SJCRH30 (cell line): ENCODE measurements around the gene THRB. TPM values are rescaled to one million over a fixed set of nuclear protein-coding genes. Genes with fewer than 3 reads are reported as not detected.

Source experiments
- DNase-seq, 2 experiments: peaks; one replicate each; pipeline ENCODE4 v3.0.0-alpha.2; 2015 to 2020
- H3K27ac ChIP-seq: fragments of 250-450 bp; sonication (Bioruptor Pico); 2 replicates; pipeline ENCODE4 v1.5.1; 2020; ENCODE audit warnings: mild to moderate bottlenecking, moderate library complexity
- H3K27me3 ChIP-seq: fragments of 250-450 bp; sonication (Bioruptor Pico); 2 replicates; pipeline ENCODE4 v1.5.1; 2020; ENCODE audit warnings: mild to moderate bottlenecking, moderate library complexity
- H3K36me3 ChIP-seq: fragments of 250-450 bp; sonication (Bioruptor Pico); 2 replicates; pipeline ENCODE4 v1.5.1; 2020; ENCODE audit warnings: mild to moderate bottlenecking, moderate library complexity
- H3K4me1 ChIP-seq: fragments of 250-450 bp; sonication (Bioruptor Pico); 2 replicates; pipeline ENCODE4 v1.5.1; 2020; ENCODE audit warnings: mild to moderate bottlenecking, moderate library complexity
- H3K4me3 ChIP-seq: fragments of 250-450 bp; sonication (Bioruptor Pico); 2 replicates; pipeline ENCODE4 v1.5.1; 2020; ENCODE audit warnings: mild to moderate bottlenecking, moderate library complexity
- H3K9me3 ChIP-seq: fragments of 250-450 bp; sonication (Bioruptor Pico); replicated peaks from 2 replicates; pipeline ENCODE4 v1.5.1; 2020; ENCODE audit warnings: mild to moderate bottlenecking, moderate library complexity
- total RNA-seq: library from RNA; depleted of rRNA; stranded (reverse); fragments of >200 nt; shearing (Covaris generic); gene quantifications from 2 replicates; pipeline ENCODE4 v1.2.3, GENCODE V29; 2014

The THRB gene
- total RNA-seq, 1 experiment from 2014 or later, result not detected

- no peak overlapping the region for H3K27ac ChIP-seq
- H3K27me3 ChIP-seq, result no peaks in the 10 kb centered on the region
- no peaks in the 10 kb centered on the region for H3K36me3 ChIP-seq
- DNase-seq, result no peak
- H3K9me3 ChIP-seq, result no peaks in the 10 kb centered on the region
- no peak overlapping the region for H3K4me3 ChIP-seq
- H3K4me1 ChIP-seq, result no peaks in the 10 kb centered on the region
These were observed 325.7 kb downstream of the THRB start for GRCh38 chr3:24168977-24169376.

- Histone ChIP-seq H3K9me3 (no peaks in the 10 kb centered on the region), H3K36me3 (no peaks in the 10 kb centered on the region), H3K4me1 (no peaks in the 10 kb centered on the region), H3K27me3 (no peaks in the 10 kb centered on the region), H3K4me3 (no peak overlapping the region), H3K27ac (no peak overlapping the region)
- DNase-seq, result no peak
These were observed 327.2 kb downstream of the THRB start for GRCh38 chr3:24167429-24167828.

GRCh38 chr3:24166515-24166914, 328.1 kb downstream of the THRB start:
- no peak overlapping the region for H3K4me3 ChIP-seq
- no peaks in the 10 kb centered on the region for H3K9me3 ChIP-seq
- H3K36me3 ChIP-seq, result no peaks in the 10 kb centered on the region
- DNase-seq, result no peak
- no peaks in the 10 kb centered on the region for H3K4me1 ChIP-seq
- no peak overlapping the region for H3K27ac ChIP-seq
- no peaks in the 10 kb centered on the region for H3K27me3 ChIP-seq

- no peak overlapping the region for H3K27ac ChIP-seq
- H3K9me3 ChIP-seq, result no peaks in the 10 kb centered on the region
- H3K27me3 ChIP-seq, result no peaks in the 10 kb centered on the region
- no peaks in the 10 kb centered on the region for H3K36me3 ChIP-seq
- no peak for DNase-seq
- H3K4me1 ChIP-seq, result no peaks in the 10 kb centered on the region
- H3K4me3 ChIP-seq, result no peak overlapping the region
These were observed 329.1 kb downstream of the THRB start for GRCh38 chr3:24165603-24165982.

- H3K27me3 ChIP-seq, result no peaks in the 10 kb centered on the region
- H3K27ac ChIP-seq, result no peak overlapping the region
- no peaks in the 10 kb centered on the region for H3K4me1 ChIP-seq
These were observed 329.6 kb downstream of the THRB start for GRCh38 chr3:24164967-24165602.

GRCh38 chr3:24162929-24163328, 331.7 kb downstream of the THRB start:
- H3K36me3 ChIP-seq, result no peaks in the 10 kb centered on the region
- H3K4me1 ChIP-seq, result no peaks in the 10 kb centered on the region
- no peaks in the 10 kb centered on the region for H3K27me3 ChIP-seq
- DNase-seq, result no peak
- H3K27ac ChIP-seq, result no peak overlapping the region
- no peaks in the 10 kb centered on the region for H3K9me3 ChIP-seq
- no peak overlapping the region for H3K4me3 ChIP-seq

More at GRCh38 chr3:24164967-24165602, 329.6 kb downstream of the THRB start:
- H3K4me3 ChIP-seq, result no peak overlapping the region
- no peaks in the 10 kb centered on the region for H3K36me3 ChIP-seq
- no peaks in the 10 kb centered on the region for H3K9me3 ChIP-seq
- no peak for DNase-seq

GRCh38 chr3:24161841-24162240, 332.8 kb downstream of the THRB start:
- H3K27me3 ChIP-seq, result no peaks in the 10 kb centered on the region
- H3K4me3 ChIP-seq, result no peak overlapping the region
- no peaks in the 10 kb centered on the region for H3K36me3 ChIP-seq
- no peak overlapping the region for H3K27ac ChIP-seq
- no peaks in the 10 kb centered on the region for H3K9me3 ChIP-seq
- H3K4me1 ChIP-seq, result no peaks in the 10 kb centered on the region
- DNase-seq, result no peak

GRCh38 chr3:24160424-24161095, 334.1 kb downstream of the THRB start:
- H3K27me3 ChIP-seq, result no peaks in the 10 kb centered on the region
- peak; percentile 55 to 63 for DNase-seq
- no peaks in the 10 kb centered on the region for H3K9me3 ChIP-seq
- H3K27ac ChIP-seq, result no peak overlapping the region
- no peaks in the 10 kb centered on the region for H3K4me1 ChIP-seq
- no peak overlapping the region for H3K4me3 ChIP-seq
- H3K36me3 ChIP-seq, result no peaks in the 10 kb centered on the region

- DNase-seq, result no peak
- H3K36me3 ChIP-seq, result no peaks in the 10 kb centered on the region
- no peak overlapping the region for H3K27ac ChIP-seq
- no peaks in the 10 kb centered on the region for H3K4me1 ChIP-seq
- H3K4me3 ChIP-seq, result no peak overlapping the region
- no peaks in the 10 kb centered on the region for H3K9me3 ChIP-seq
- H3K27me3 ChIP-seq, result no peaks in the 10 kb centered on the region
These were observed 335.7 kb downstream of the THRB start for GRCh38 chr3:24158761-24159454.

- no peaks in the 10 kb centered on the region for H3K4me1 ChIP-seq
- H3K27ac ChIP-seq, result no peak overlapping the region
- no peaks in the 10 kb centered on the region for H3K36me3 ChIP-seq
- H3K9me3 ChIP-seq, result no peaks in the 10 kb centered on the region
- H3K4me3 ChIP-seq, result no peak overlapping the region
- no peak for DNase-seq
- no peaks in the 10 kb centered on the region for H3K27me3 ChIP-seq
These were observed 337.5 kb downstream of the THRB start for GRCh38 chr3:24157106-24157505.

- no peak overlapping the region for H3K27ac ChIP-seq
- H3K27me3 ChIP-seq, result no peaks in the 10 kb centered on the region
- no peaks in the 10 kb centered on the region for H3K36me3 ChIP-seq
- H3K4me1 ChIP-seq, result no peaks in the 10 kb centered on the region
- no peaks in the 10 kb centered on the region for H3K9me3 ChIP-seq
- no peak overlapping the region for H3K4me3 ChIP-seq
- DNase-seq, result peak in 1 of 2 experiments; percentile 24
These were observed 338.2 kb downstream of the THRB start for GRCh38 chr3:24156466-24156865.

- no peaks in the 10 kb centered on the region for H3K27me3 ChIP-seq
- no peaks in the 10 kb centered on the region for H3K36me3 ChIP-seq
- H3K9me3 ChIP-seq, result no peaks in the 10 kb centered on the region
- H3K4me3 ChIP-seq, result no peak overlapping the region
- DNase-seq, result no peak
- no peaks in the 10 kb centered on the region for H3K4me1 ChIP-seq
- no peak overlapping the region for H3K27ac ChIP-seq
These were observed 339.4 kb downstream of the THRB start for GRCh38 chr3:24155276-24155675.

- no peaks in the 10 kb centered on the region for H3K9me3 ChIP-seq
- no peaks in the 10 kb centered on the region for H3K27me3 ChIP-seq
- no peak for DNase-seq
- no peak overlapping the region for H3K4me3 ChIP-seq
- H3K36me3 ChIP-seq, result no peaks in the 10 kb centered on the region
- H3K4me1 ChIP-seq, result no peaks in the 10 kb centered on the region
- H3K27ac ChIP-seq, result no peak overlapping the region
These were observed 339.9 kb downstream of the THRB start for GRCh38 chr3:24154781-24155180.

GRCh38 chr3:24154013-24154695, 340.5 kb downstream of the THRB start:
- no peak for DNase-seq
- Histone ChIP-seq H3K9me3 (no peaks in the 10 kb centered on the region), H3K27me3 (no peaks in the 10 kb centered on the region), H3K36me3 (no peaks in the 10 kb centered on the region), H3K4me1 (no peaks in the 10 kb centered on the region), H3K4me3 (no peak overlapping the region), H3K27ac (no peak overlapping the region)

GRCh38 chr3:24151594-24151993, 343.1 kb downstream of the THRB start:
- no peak for DNase-seq
- Histone ChIP-seq H3K4me3 (no peak overlapping the region), H3K4me1 (no peaks in the 10 kb centered on the region; the same call in 1 of the 2 replicates), H3K27me3 (no peaks in the 10 kb centered on the region), H3K36me3 (no peaks in the 10 kb centered on the region), H3K27ac (no peak overlapping the region), H3K9me3 (no peaks in the 10 kb centered on the region)
